Measurements from ENCODE around the gene ZBTB7C. TPM values are rescaled to one million over a fixed set of nuclear protein-coding genes. Genes with fewer than 3 reads are reported as not detected.

The ZBTB7C gene
- polyA plus RNA-seq, 1 donor, result 1.7 TPM

DNA sequence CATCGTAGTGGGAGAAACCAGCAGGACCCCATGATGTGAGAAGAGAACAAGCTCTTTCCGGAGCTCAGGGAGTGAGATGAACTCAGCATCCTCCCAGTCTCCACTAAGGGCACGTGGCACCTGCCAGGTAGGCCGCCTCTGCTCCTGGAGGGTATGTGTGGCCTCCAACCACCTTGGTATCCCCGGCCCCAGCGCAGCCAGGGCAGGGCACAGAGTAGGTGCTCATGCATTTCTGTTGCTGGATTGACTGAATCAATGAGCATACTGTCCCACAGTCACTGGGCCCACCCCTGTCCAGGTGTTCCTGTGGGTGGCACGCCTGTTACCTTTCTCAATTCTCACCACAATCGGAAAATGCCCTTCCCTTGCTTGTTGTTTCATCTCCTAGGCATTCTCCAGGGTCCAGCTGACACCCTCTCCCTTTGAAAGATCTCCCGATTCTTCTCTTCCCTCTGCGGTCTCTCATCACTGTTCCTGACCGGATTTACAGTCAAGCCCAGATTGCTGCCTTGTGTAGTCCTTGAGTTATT lies 340.2 kb downstream of the ZBTB7C start:
- H3K27me3 ChIP-seq (ENCODE audit: control insufficient read depth, insufficient read depth, low read length), result no peaks in the 10 kb centered on the region
- H3K36me3 ChIP-seq (ENCODE audit: control insufficient read depth, insufficient read depth, low read length), result no peaks in the 10 kb centered on the region
- no peaks in the 10 kb centered on the region for H3K4me1 ChIP-seq (ENCODE audit: control insufficient read depth, insufficient read depth, low read length)
- H3K4me3 ChIP-seq (ENCODE audit: low read length), result no peak overlapping the region
- H3K9me3 ChIP-seq (ENCODE audit: control insufficient read depth, low read depth, low read length), result no peaks in the 10 kb centered on the region
- no peak for DNase-seq
- WGBS (ENCODE audit: insufficient coverage, low lambda C conversion rate), result 100% methylated on average over 1 of the region's 11 CpGs
- no peak overlapping the region for H3K27ac ChIP-seq (ENCODE audit: low read length)

DNA sequence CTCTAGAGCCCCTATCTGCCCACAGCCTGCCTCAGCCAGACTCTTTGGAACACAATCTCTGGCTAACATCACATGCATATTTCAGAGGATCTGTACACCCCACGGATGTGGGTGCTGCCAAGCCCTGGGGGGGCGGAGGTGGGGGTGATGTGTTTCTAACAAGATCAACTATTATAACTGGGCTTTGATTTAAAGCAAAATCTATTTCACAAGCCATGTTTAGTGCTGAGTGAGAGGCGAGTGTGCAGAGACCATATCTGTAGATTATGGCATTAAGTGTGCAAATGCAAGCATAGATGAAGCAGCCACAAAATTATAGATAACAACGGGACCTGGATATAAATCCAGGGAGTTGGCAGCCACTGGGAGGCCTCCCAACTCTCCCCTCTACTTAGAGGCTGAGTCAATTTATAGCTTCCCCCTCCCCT lies 342.9 kb downstream of the ZBTB7C start:
- Histone ChIP-seq H3K4me1 (ENCODE audit: control insufficient read depth, insufficient read depth, low read length) (peaks cover 10% of the 10 kb centered on the region), H3K27me3 (ENCODE audit: control insufficient read depth, insufficient read depth, low read length) (no peaks in the 10 kb centered on the region), H3K4me3 (ENCODE audit: low read length) (no peak overlapping the region), H3K27ac (ENCODE audit: low read length) (no peak overlapping the region), H3K9me3 (ENCODE audit: control insufficient read depth, low read depth, low read length) (no peaks in the 10 kb centered on the region), H3K36me3 (ENCODE audit: control insufficient read depth, insufficient read depth, low read length) (no peaks in the 10 kb centered on the region)
- WGBS (ENCODE audit: insufficient coverage, low lambda C conversion rate), result 60% methylated on average over 1 of the region's 4 CpGs
- DNase-seq, result no peak

DNA sequence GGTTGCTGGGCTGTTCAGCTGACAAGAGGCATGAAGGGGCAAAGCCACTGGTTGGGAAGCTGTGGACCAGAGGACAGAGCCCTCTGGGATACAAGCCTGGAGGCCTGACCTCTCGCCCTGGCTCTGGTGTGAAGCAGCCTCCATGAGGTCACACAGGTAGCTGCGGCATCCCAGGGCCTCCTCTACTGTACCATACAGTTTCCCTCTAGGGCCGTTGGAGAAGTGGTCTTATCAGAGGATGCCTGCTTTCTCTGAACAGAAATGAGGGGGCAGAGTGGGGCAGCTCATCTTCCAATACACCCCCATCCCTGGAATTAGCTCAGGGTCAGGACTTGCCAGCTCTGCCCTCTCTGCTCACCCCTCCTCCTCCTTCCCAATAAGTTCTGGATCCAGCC lies 343.6 kb downstream of the ZBTB7C start:
- no peak overlapping the region for H3K27ac ChIP-seq (ENCODE audit: low read length)
- no peaks in the 10 kb centered on the region for H3K36me3 ChIP-seq (ENCODE audit: control insufficient read depth, insufficient read depth, low read length)
- WGBS (ENCODE audit: insufficient coverage, low lambda C conversion rate), result no CpG with 5 or more reads among the region's 3 CpGs
- no peak overlapping the region for H3K4me3 ChIP-seq (ENCODE audit: low read length)
- no peaks in the 10 kb centered on the region for H3K9me3 ChIP-seq (ENCODE audit: control insufficient read depth, low read depth, low read length)
- no peak for DNase-seq
- H3K27me3 ChIP-seq (ENCODE audit: control insufficient read depth, insufficient read depth, low read length), result no peaks in the 10 kb centered on the region
- H3K4me1 ChIP-seq (ENCODE audit: control insufficient read depth, insufficient read depth, low read length), result peaks cover 14% of the 10 kb centered on the region

DNA sequence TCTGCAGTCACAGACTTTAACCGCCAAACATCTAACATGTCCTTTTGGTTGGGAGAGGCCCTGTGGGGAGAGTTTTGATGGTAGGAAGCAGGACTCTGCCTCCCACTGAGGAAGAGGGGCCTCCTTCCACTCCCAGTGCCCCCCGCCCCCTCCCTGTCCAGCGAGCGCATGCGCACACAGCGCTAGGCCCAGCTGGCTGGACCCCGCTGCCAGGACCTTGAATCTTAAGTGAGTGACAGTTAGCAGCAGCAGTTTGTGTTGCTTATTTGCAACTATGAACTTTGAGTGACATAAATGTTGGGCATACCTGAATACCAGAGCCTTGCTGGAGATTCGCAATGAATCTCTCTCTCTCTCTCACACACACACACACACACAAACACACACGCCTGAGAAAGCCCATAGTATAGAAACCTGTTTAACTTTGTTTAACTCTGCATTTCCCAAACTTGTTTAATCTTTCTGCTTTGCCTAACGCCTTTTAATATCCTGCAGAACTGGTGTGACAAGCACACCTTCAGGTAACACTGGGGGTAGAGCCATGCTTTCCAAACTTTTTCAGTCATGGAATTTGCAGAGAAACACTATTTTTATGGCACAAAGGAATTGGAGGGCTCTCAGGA lies 344.1 kb downstream of the ZBTB7C start:
- Histone ChIP-seq H3K4me3 (ENCODE audit: low read length) (no peak overlapping the region), H3K4me1 (ENCODE audit: control insufficient read depth, insufficient read depth, low read length) (peaks cover 17% of the 10 kb centered on the region), H3K9me3 (ENCODE audit: control insufficient read depth, low read depth, low read length) (no peaks in the 10 kb centered on the region), H3K27ac (ENCODE audit: low read length) (no peak overlapping the region), H3K36me3 (ENCODE audit: control insufficient read depth, insufficient read depth, low read length) (no peaks in the 10 kb centered on the region), H3K27me3 (ENCODE audit: control insufficient read depth, insufficient read depth, low read length) (no peaks in the 10 kb centered on the region)
- WGBS (ENCODE audit: insufficient coverage, low lambda C conversion rate), result no CpG with 5 or more reads among the region's 10 CpGs
- DNase-seq, result no peak

DNA sequence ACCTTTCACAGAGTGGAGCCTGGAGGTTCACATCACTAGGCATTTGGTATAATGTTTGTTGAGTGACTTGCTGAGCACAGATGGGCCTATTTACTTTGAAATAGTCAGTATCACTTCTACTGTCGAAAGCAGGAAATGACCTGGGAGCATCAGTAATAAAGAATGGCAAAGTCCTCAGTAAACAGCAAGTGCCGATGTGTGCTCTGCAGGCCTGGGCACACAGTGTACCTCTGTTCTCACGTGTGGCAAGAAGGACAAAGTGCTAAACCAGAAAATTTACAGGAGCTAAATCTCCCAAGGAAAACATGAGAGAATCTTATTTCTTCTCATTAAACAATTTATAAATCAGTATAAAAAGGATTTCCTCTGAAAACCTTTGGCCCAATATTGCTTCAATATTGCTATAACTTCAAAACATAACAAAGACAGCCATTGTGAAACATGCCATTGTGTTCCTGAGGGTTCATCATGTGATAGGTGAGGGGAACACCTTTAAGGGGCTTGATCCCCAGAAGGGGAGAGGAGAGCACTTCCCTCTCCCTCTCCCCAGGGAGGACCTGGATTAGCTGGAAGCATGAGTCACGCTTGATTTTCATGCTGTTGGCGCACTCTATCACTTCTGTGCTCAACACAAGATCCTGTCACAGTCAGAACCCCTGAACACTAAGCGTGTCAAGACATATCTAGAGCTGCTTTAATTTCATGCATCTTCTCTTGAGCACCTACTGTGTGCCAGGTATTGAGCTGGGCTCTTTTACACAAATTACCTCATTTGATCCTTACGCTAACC lies 347.2 kb downstream of the ZBTB7C start:
- Histone ChIP-seq H3K36me3 (ENCODE audit: control insufficient read depth, insufficient read depth, low read length) (no peaks in the 10 kb centered on the region), H3K4me1 (ENCODE audit: control insufficient read depth, insufficient read depth, low read length) (peaks cover 17% of the 10 kb centered on the region), H3K27ac (ENCODE audit: low read length) (peak overlapping the region; percentile 72), H3K9me3 (ENCODE audit: control insufficient read depth, low read depth, low read length) (no peaks in the 10 kb centered on the region), H3K4me3 (ENCODE audit: low read length) (no peak overlapping the region), H3K27me3 (ENCODE audit: control insufficient read depth, insufficient read depth, low read length) (no peaks in the 10 kb centered on the region)
- DNase-seq, result peak; percentile 54 to 81
- 33% methylated on average over 3 of the region's 7 CpGs for WGBS (ENCODE audit: insufficient coverage, low lambda C conversion rate)

DNA sequence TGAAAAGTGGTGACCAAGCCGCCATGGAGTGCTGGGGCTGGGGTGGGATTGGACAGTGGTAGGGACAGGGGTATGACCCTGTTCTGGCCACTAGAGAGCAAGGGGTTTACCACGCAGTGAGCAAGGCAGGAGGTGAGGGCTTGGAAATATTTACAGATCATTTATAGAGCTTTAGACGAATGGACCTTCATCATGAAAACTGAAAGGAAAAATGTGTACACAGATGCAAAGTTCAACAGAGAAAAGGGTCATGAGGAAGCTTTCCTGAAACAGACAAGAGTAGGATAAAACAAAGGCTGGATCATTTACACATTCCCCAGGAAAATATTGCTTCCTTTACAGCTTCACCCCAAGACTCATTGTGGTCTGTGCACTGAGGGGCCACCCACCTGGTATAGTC lies 348.2 kb downstream of the ZBTB7C start:
- H3K4me3 ChIP-seq (ENCODE audit: low read length), result no peak overlapping the region
- no CpG with 5 or more reads among the region's 3 CpGs for WGBS (ENCODE audit: insufficient coverage, low lambda C conversion rate)
- DNase-seq, result peak; percentile 54 to 86
- H3K9me3 ChIP-seq (ENCODE audit: control insufficient read depth, low read depth, low read length), result no peaks in the 10 kb centered on the region
- H3K27me3 ChIP-seq (ENCODE audit: control insufficient read depth, insufficient read depth, low read length), result no peaks in the 10 kb centered on the region
- peaks cover 17% of the 10 kb centered on the region for H3K4me1 ChIP-seq (ENCODE audit: control insufficient read depth, insufficient read depth, low read length)
- H3K36me3 ChIP-seq (ENCODE audit: control insufficient read depth, insufficient read depth, low read length), result no peaks in the 10 kb centered on the region
- H3K27ac ChIP-seq (ENCODE audit: low read length), result peak overlapping the region; percentile 72

DNA sequence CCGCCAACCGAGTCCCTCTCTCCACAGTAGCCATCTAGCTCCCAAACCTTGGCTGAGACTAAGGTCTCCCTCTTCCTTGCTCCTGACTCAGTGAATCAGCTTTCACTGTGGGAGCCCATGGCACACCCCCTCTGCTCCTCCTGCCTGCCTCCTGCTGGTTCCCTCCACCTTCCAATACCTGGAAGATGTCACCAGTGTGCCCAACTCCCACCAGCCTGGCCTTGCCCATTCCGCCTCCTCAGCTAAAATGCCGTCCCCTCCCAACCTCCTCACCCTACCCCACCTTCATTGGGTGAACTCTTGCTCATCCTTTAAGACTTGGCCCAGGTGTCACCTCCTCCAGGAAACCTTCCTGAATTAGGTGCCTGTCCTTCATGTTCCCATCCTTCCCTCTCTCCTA lies 348.8 kb downstream of the ZBTB7C start:
- WGBS (ENCODE audit: insufficient coverage, low lambda C conversion rate), result 60% methylated on average over 1 of the region's 4 CpGs
- H3K4me1 ChIP-seq (ENCODE audit: control insufficient read depth, insufficient read depth, low read length), result peaks cover 17% of the 10 kb centered on the region
- H3K36me3 ChIP-seq (ENCODE audit: control insufficient read depth, insufficient read depth, low read length), result no peaks in the 10 kb centered on the region
- DNase-seq, result no peak
- H3K9me3 ChIP-seq (ENCODE audit: control insufficient read depth, low read depth, low read length), result no peaks in the 10 kb centered on the region
- no peak overlapping the region for H3K4me3 ChIP-seq (ENCODE audit: low read length)
- H3K27me3 ChIP-seq (ENCODE audit: control insufficient read depth, insufficient read depth, low read length), result no peaks in the 10 kb centered on the region
- H3K27ac ChIP-seq (ENCODE audit: low read length), result no peak overlapping the region

DNA sequence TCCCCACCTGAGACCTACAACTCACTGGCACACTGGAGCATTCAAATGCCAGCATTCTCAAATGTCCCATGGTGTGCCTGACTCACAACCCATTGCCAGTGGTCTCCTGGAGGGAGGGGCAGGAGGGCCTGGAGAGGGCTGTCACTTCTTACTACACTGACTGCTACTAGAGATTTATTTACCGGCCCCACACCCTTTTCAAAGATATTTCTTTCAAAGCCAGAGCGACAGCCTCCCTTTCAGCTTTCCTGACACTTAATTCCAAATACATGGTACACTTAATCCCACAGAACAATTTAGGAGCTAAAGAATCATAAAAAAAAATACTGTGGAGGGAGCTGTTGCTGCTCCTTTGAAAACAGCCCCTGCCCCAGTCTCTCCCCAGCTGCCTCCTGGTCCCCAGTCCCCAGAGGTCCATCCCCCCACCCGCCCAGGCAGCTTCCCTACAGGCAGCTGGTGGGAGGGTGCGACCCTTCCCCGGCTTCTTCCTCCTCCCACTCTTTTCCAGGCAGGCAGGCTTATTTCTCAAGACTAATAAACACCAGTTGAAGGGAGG lies 349.6 kb downstream of the ZBTB7C start:
- peaks cover 17% of the 10 kb centered on the region for H3K4me1 ChIP-seq (ENCODE audit: control insufficient read depth, insufficient read depth, low read length)
- no peaks in the 10 kb centered on the region for H3K9me3 ChIP-seq (ENCODE audit: control insufficient read depth, low read depth, low read length)
- WGBS (ENCODE audit: insufficient coverage, low lambda C conversion rate), result no CpG with 5 or more reads among the region's 5 CpGs
- H3K4me3 ChIP-seq (ENCODE audit: low read length), result no peak overlapping the region
- no peaks in the 10 kb centered on the region for H3K27me3 ChIP-seq (ENCODE audit: control insufficient read depth, insufficient read depth, low read length)
- no peaks in the 10 kb centered on the region for H3K36me3 ChIP-seq (ENCODE audit: control insufficient read depth, insufficient read depth, low read length)
- DNase-seq, result no peak
- H3K27ac ChIP-seq (ENCODE audit: low read length), result no peak overlapping the region

DNA sequence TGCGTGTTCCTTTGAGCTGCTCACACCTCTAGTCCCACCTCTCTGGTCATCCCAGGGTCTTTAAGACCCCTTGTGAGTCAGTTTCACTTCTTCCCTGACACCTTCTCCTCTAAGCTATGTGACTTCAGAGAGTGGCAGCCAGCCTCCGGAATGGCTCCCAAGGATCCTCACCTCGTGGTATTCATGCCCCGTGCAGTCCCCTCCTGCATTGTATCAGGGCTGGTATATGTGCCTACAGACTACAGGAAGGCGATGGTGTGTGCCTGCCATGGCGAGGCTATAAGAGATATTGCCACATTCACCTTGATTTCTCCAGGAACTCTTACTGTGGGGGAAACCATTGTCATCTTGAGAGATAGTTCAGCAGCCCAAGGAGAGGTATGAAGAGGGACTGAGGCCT lies 350.7 kb downstream of the ZBTB7C start:
- no peaks in the 10 kb centered on the region for H3K36me3 ChIP-seq (ENCODE audit: control insufficient read depth, insufficient read depth, low read length)
- H3K27me3 ChIP-seq (ENCODE audit: control insufficient read depth, insufficient read depth, low read length), result no peaks in the 10 kb centered on the region
- WGBS (ENCODE audit: insufficient coverage, low lambda C conversion rate), result no CpG with 5 or more reads among the region's 6 CpGs
- H3K9me3 ChIP-seq (ENCODE audit: control insufficient read depth, low read depth, low read length), result no peaks in the 10 kb centered on the region
- H3K27ac ChIP-seq (ENCODE audit: low read length), result no peak overlapping the region
- H3K4me3 ChIP-seq (ENCODE audit: low read length), result no peak overlapping the region
- DNase-seq, result no peak
- H3K4me1 ChIP-seq (ENCODE audit: control insufficient read depth, insufficient read depth, low read length), result peaks cover 17% of the 10 kb centered on the region

DNA sequence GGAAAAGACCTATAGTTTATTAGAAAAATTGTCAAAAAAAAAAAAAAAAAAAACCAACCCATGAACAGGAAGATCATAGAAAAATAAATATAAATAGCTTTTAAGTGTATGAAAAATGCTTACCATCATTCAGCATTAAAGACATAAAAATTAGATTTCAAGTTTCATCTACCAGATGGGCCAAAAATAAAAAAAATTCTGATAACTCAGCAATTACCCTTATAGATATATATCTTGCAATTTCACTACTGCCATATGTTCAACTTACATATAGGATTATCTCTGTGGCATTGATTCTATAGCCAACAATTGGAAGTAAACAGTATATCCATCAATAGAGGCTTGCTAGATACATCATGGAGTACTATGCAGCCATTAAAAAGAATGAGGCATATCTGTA lies 352.2 kb downstream of the ZBTB7C start:
- DNase-seq, result no peak
- Histone ChIP-seq H3K36me3 (ENCODE audit: control insufficient read depth, insufficient read depth, low read length) (no peaks in the 10 kb centered on the region), H3K4me1 (ENCODE audit: control insufficient read depth, insufficient read depth, low read length) (peaks cover 17% of the 10 kb centered on the region), H3K9me3 (ENCODE audit: control insufficient read depth, low read depth, low read length) (no peaks in the 10 kb centered on the region), H3K27me3 (ENCODE audit: control insufficient read depth, insufficient read depth, low read length) (no peaks in the 10 kb centered on the region), H3K4me3 (ENCODE audit: low read length) (no peak overlapping the region), H3K27ac (ENCODE audit: low read length) (no peak overlapping the region)

Measured in large intestine (tissue), 3 donors.